DOHH2 (cell line): ENCODE results near the gene LY6G5C.

ENCODE experiments used
- H3F3A ChIP-seq: fragments of 200-600 bp; sonication (generic), shearing (Covaris generic); 2 replicates; pipeline ENCODE4 v1.6.0; 2016; ENCODE audit warnings: antibody characterized with exemption, mild to moderate bottlenecking; ENCODE audit not compliant: control insufficient read depth, insufficient read depth
- H3K27ac ChIP-seq: fragments of 200-600 bp; sonication (generic); 2 replicates; pipeline ENCODE4 v1.5.1; 2014; ENCODE audit warnings: low read depth, mild to moderate bottlenecking, low read length, moderate library complexity
- H3K27me3 ChIP-seq: fragments of 200-600 bp; sonication (generic); 2 replicates; pipeline ENCODE4 v1.6.1; 2014; ENCODE audit warnings: mild to moderate bottlenecking, low read length, mixed read lengths; ENCODE audit not compliant: control insufficient read depth
- H3K36me3 ChIP-seq: fragments of 200-600 bp; sonication (generic); 2 replicates; pipeline ENCODE4 v1.6.1; 2014; ENCODE audit warnings: mild to moderate bottlenecking, low read length, moderate library complexity, mixed read lengths; ENCODE audit not compliant: control insufficient read depth
- H3K4me1 ChIP-seq: fragments of 200-600 bp; sonication (generic); 2 replicates; pipeline ENCODE4 v1.6.1; 2014; ENCODE audit warnings: mild to moderate bottlenecking, low read length, mixed read lengths; ENCODE audit not compliant: control insufficient read depth
- H3K4me2 ChIP-seq: fragments of 200-600 bp; sonication (generic); 2 replicates; pipeline ENCODE4 v1.6.0; 2014; ENCODE audit warnings: mild to moderate bottlenecking, low read length, moderate library complexity
- H3K4me3 ChIP-seq: fragments of 200-600 bp; sonication (generic); 2 replicates; pipeline ENCODE4 v1.5.1; 2014; ENCODE audit warnings: mild to moderate bottlenecking, low read length, mixed read lengths
- H3K79me2 ChIP-seq: fragments of 200-600 bp; sonication (generic); 2 replicates; pipeline ENCODE4 v1.6.1; 2014; ENCODE audit warnings: mild to moderate bottlenecking, low read length, mixed read lengths; ENCODE audit not compliant: control insufficient read depth
- H3K9me2 ChIP-seq: fragments of 200-600 bp; sonication (generic); replicated peaks from 2 replicates; pipeline ENCODE4 v1.6.1; 2014; ENCODE audit warnings: mild to moderate bottlenecking, low read length, mixed read lengths; ENCODE audit not compliant: control insufficient read depth
- H3K9me3 ChIP-seq: fragments of 200-600 bp; sonication (generic); 2 replicates; pipeline ENCODE4 v1.6.1; 2014; ENCODE audit warnings: antibody characterized with exemption, low read length, mixed read lengths; ENCODE audit not compliant: control insufficient read depth, insufficient read depth
- H4K20me1 ChIP-seq: fragments of 200-600 bp; sonication (generic); 2 replicates; pipeline ENCODE4 v1.6.0; 2014; ENCODE audit warnings: low read depth, mild to moderate bottlenecking, antibody characterized with exemption, low read length, moderate library complexity; ENCODE audit not compliant: control insufficient read depth, insufficient read depth
- CTCF ChIP-seq: fragments of 200-600 bp; sonication (generic); IDR thresholded peaks from one replicate; pipeline ENCODE4 v1.5.1; 2014; ENCODE audit warnings: antibody characterized with exemption, mild to moderate bottlenecking, low read depth, low read length; ENCODE audit not compliant: poor library complexity, severe bottlenecking
- EZH2phosphoT487 ChIP-seq: fragments of 200-600 bp; sonication (generic); IDR thresholded peaks from 2 replicates; pipeline ENCODE4 v1.6.1; 2017; ENCODE audit warnings: borderline replicate concordance, mild to moderate bottlenecking, antibody characterized with exemption, low read length, moderate library complexity, mixed read lengths

Gene LY6G5C

DNA sequence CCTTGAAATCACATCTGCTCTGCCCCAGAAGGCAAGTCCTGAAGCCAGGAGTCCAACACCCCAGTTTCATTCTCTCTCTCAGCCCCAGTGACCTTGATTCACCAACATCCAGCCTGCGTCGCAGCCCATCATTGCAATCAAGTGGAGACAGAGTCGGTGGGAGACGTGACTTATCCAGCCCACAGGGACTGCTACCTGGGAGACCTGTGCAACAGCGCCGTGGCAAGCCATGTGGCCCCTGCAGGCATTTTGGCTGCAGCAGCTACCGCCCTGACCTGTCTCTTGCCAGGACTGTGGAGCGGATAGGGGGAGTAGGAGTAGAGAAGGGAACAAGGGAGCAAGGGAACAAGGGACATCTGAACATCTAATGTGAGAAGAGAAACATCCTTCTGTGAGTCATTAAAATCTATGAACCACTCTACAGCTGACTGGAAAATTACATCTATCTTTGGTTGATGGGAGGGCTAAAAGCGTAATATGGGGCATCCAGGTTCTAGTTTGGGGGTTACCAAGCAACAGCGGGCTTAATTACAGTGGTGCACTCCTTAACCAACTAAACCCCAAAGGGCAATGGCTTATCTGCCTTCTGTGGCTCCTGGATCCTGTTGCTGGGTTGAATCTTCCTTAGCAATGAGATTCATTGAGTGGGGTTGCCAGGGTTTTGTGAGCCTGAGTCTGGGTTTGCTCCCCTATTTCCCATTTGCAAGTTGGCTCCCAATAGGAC, 36.8 kb upstream of the LY6G5C start:
- Histone ChIP-seq H3K27me3 (peaks cover 29% of the 10 kb centered on the region), H3K27ac (no peak overlapping the region), H3K9me3 (no peaks in the 10 kb centered on the region), H3K4me3 (no peak overlapping the region), H3K79me2 (no peaks in the 10 kb centered on the region), H3F3A (no peaks in the 10 kb centered on the region), H4K20me1 (no peaks in the 10 kb centered on the region), H3K9me2 (no peaks in the 10 kb centered on the region), H3K36me3 (no peaks in the 10 kb centered on the region), H3K4me1 (no peaks in the 10 kb centered on the region), H3K4me2 (no peak overlapping the region)
- TF ChIP-seq EZH2phosphoT487 (no peak), CTCF (no peak)

DNA sequence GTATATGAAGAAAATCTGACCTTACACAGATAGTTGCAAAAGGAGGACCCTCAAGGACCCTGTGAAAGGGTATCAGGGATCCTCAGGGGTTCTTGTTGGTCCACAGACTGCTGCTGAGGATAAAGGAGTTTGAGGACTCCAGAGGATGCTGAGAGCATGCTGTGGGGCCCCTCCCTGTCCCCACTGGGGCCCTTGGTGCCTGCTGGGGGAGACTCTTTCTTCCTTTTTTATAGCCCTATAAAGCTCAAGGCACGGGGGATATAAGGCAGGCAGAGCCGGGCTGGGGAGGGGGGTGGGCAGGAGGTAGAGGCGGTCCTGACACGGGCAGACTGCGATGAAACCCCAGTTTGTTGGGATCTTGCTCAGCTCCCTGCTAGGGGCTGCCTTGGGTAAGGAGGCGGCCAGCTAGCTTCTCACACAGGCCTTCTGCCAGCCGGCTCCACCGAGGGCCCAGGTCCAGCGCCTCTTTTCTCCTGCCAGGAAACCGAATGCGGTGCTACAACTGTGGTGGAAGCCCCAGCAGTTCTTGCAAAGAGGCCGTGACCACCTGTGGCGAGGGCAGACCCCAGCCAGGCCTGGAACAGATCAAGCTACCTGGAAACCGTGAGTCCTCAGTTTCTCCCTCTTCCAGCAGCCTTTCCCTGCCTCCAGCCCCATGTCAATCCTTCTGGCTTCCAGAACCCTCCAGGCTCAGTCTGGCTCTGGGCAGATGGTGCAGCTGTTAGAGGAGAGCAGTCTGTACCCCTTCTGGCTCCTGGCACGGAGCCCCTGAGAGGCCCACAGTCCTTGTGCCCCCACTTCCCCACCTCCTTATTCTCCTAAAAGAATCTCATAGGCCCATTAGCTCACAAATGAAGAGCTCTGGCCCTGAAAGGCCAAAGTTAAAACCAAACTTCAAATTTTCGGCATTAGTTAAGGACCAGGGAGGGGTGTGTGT, 34.4 kb upstream of the LY6G5C start, which contains the start of gene LY6G6D:
LY6G6D (plus strand) TSS at position 327 of the 937 bp plus-strand sequence; CDS start at position 335, 8 bp downstream.
- no peak within 1 kb of the TSS for H3K4me2 ChIP-seq
- no peaks in the 10 kb centered on the region for H3K36me3 ChIP-seq
- H3K79me2 ChIP-seq, result no peaks in the 10 kb centered on the region
- no peaks in the 10 kb centered on the region for H3K9me3 ChIP-seq
- H3K27ac ChIP-seq, result no peak within 1 kb of the TSS
- H3K4me1 ChIP-seq, result peaks cover 5% of the 10 kb centered on the region; the same call in 1 of the 2 replicates
- no peaks in the 10 kb centered on the region for H3F3A ChIP-seq
- no peaks in the 10 kb centered on the region for H3K9me2 ChIP-seq
- TF ChIP-seq CTCF (no peak), EZH2phosphoT487 (no peak)
- H3K4me3 ChIP-seq, result no peak within 1 kb of the TSS
- peaks cover 42% of the 10 kb centered on the region for H3K27me3 ChIP-seq
- H4K20me1 ChIP-seq, result no peaks in the 10 kb centered on the region

GRCh38 chr6:31713991-31714684, 33.3 kb upstream of the LY6G5C start:
- Histone ChIP-seq H3K4me3 (no peak overlapping the region), H3K4me1 (peaks cover 5% of the 10 kb centered on the region; the same call in 1 of the 2 replicates), H3K9me2 (no peaks in the 10 kb centered on the region), H3K27ac (no peak overlapping the region), H3K27me3 (peaks cover 47% of the 10 kb centered on the region), H3K4me2 (no peak overlapping the region), H3K36me3 (no peaks in the 10 kb centered on the region), H4K20me1 (no peaks in the 10 kb centered on the region), H3K9me3 (no peaks in the 10 kb centered on the region), H3K79me2 (no peaks in the 10 kb centered on the region), H3F3A (no peaks in the 10 kb centered on the region)
- TF ChIP-seq EZH2phosphoT487 (no peak), CTCF (no peak)
